Vagina (tissue), 2 donors: ENCODE results near the gene DUOXA2. TPM values are rescaled to one million over a fixed set of nuclear protein-coding genes. Genes with fewer than 3 reads are reported as not detected.

ENCODE experiments used
- DNase-seq, 2 donors: peaks; one replicate each; pipeline ENCODE4 v3.0.0-alpha.2; 2017; ENCODE audit errors: extremely low spot score in 2 of 2
- H3K27ac ChIP-seq: fragments of 200-600 bp; sonication (generic); one replicate; pipeline ENCODE4 v1.5.1; 2019
- H3K27me3 ChIP-seq: fragments of 200-600 bp; sonication (generic); one replicate; pipeline ENCODE4 v1.5.1; 2019
- H3K36me3 ChIP-seq, 2 donors: fragments of 200-600 bp; sonication (generic); one replicate each; pipeline ENCODE4 v1.5.1; 2017 to 2019
- H3K4me1 ChIP-seq: fragments of 200-600 bp; sonication (generic); one replicate; pipeline ENCODE4 v1.5.1; 2019
- H3K4me3 ChIP-seq, 2 donors: fragments of 200-600 bp; sonication (generic); 1 replicate in 1 of 2; 2 replicates in 1 of 2; pipeline ENCODE4 v1.5.1; 2016 to 2019
- H3K9me3 ChIP-seq: fragments of 200-600 bp; sonication (generic); one replicate; pipeline ENCODE4 v1.5.1; 2019
- POLR2A ChIP-seq, 2 donors: fragments of 450-650 bp; IDR thresholded peaks; one replicate each; pipeline ENCODE4 v1.6.1; 2017; ENCODE audit warnings: antibody characterized with exemption in 2 of 2, mild to moderate bottlenecking in 2 of 2, moderate library complexity in 2 of 2
- POLR2AphosphoS5 ChIP-seq, 2 donors: sonication (generic); formaldehyde crosslinking; IDR thresholded peaks; one replicate each; pipeline ENCODE4 v1.9.0; 2017; ENCODE audit warnings: antibody characterized with exemption in 2 of 2, mild to moderate bottlenecking in 2 of 2, low read depth in 1 of 2; ENCODE audit not compliant: insufficient read depth in 1 of 2
- intact Hi-C: fragments of 100-400 bp; cut with DNase I; formaldehyde crosslinking; loops from one replicate; pipeline ENCODE4 v1.15.1; 2023
- total RNA-seq: library from RNA; depleted of rRNA; stranded (reverse); fragments of >200 nt; gene quantifications from one replicate; pipeline ENCODE4 v1.2.3, GENCODE V29; 2016
- TF ChIP-seq, protein P1 (sequence below), 3 experiments: fragments of 450-650 bp in 2 of 3; fragments of 200-600 bp in 1 of 3; sonication (generic) in 1 of 3; IDR thresholded peaks; one replicate each; pipeline ENCODE4 v1.5.1; 2017 to 2019; ENCODE audit warnings: antibody characterized with exemption in 3 of 3, mild to moderate bottlenecking in 2 of 3, moderate library complexity in 2 of 3

The DUOXA2 gene
- total RNA-seq, 1 donor from 2014 or later: 1.5 TPM

DNA sequence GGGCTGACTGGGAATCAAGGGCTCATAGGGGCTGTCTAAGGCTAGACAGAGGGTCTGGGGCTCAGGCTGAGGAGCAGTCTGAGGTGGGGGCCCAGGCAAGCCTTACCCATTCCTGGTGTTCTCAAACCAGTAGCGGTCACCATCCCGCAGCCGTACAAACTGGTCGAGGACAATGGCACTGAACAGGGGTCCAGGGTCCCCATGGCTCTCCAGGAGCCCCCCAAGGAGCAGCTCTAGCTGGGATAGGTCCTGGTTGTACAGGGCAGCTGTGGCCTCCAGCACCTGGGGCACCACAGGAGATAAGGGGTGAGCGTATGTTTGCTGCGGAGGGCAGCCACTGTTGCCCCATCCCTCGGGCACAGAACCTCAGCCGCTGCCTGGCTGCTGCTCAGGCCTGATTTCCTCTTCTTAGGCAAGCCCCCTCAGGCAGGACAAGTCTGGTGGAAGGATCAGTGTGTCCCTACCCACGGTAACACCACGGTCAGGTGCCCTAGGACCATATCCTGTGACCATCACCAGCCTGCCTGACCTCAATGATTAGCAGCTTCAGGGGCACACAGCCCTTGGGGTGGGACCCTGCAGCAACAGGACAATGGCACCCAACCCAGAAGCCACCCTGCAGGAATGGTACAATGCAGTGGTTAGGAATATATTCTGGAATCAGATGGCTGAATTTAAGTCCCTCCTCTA, 6.0 kb upstream of the DUOXA2 start:
- no peaks in the 10 kb centered on the region for H3K36me3 ChIP-seq
- no peak overlapping the region for H3K27ac ChIP-seq
- H3K27me3 ChIP-seq: peaks cover 4% of the 10 kb centered on the region
- TF ChIP-seq POLR2A (IDR thresholded peaks at IDR 0.05): no peak
- no peak for TF ChIP-seq POLR2AphosphoS5 (IDR thresholded peaks at IDR 0.05; ENCODE audit: insufficient read depth in 1 of 2, low read depth in 1 of 2)
- TF ChIP-seq, protein P1, sequence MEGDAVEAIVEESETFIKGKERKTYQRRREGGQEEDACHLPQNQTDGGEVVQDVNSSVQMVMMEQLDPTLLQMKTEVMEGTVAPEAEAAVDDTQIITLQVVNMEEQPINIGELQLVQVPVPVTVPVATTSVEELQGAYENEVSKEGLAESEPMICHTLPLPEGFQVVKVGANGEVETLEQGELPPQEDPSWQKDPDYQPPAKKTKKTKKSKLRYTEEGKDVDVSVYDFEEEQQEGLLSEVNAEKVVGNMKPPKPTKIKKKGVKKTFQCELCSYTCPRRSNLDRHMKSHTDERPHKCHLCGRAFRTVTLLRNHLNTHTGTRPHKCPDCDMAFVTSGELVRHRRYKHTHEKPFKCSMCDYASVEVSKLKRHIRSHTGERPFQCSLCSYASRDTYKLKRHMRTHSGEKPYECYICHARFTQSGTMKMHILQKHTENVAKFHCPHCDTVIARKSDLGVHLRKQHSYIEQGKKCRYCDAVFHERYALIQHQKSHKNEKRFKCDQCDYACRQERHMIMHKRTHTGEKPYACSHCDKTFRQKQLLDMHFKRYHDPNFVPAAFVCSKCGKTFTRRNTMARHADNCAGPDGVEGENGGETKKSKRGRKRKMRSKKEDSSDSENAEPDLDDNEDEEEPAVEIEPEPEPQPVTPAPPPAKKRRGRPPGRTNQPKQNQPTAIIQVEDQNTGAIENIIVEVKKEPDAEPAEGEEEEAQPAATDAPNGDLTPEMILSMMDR (IDR thresholded peaks at IDR 0.05): no peak
- H3K9me3 ChIP-seq: no peaks in the 10 kb centered on the region
- H3K4me3 ChIP-seq: no peak overlapping the region
- intact Hi-C loops: no loop called here
- peaks cover 16% of the 10 kb centered on the region for H3K4me1 ChIP-seq
- DNase-seq: no peak

DNA sequence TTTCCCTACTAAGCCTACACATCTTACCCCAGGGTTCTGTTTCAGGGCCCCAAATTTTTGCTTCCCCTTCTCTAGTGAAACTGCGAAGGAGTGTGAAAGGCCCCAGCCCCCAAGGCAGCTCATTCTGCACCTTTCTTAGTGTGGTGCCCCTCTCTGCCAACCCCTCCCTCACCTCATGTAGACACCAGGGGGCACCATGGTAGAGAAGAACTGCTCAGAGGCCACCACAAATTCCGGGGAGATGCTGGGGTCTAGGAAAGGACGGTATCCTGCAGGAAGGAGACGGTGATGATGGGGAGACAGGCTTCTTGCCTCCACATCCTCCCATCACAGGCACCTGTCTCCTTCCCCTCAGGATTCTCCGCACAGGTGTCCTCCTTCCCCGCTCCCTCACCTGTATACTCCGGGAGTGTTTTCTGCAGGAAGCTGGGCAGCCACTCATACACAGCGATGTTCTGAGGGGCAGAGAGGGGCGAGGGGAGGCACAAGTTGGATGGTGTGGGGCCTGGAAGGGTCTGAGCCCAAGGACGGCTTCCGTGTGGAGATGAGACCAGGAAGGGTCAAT, 3.8 kb upstream of the DUOXA2 start:
- Histone ChIP-seq H3K9me3 (no peaks in the 10 kb centered on the region), H3K27ac (no peak overlapping the region), H3K4me3 (no peak overlapping the region), H3K36me3 (no peaks in the 10 kb centered on the region), H3K4me1 (peaks cover 27% of the 10 kb centered on the region), H3K27me3 (peaks cover 12% of the 10 kb centered on the region)
- TF ChIP-seq, protein P1 (IDR thresholded peaks at IDR 0.05): no peak
- no peak for TF ChIP-seq POLR2A (IDR thresholded peaks at IDR 0.05)
- no peak for TF ChIP-seq POLR2AphosphoS5 (IDR thresholded peaks at IDR 0.05; ENCODE audit: insufficient read depth in 1 of 2, low read depth in 1 of 2)
- no peak for DNase-seq
- intact Hi-C loops: no loop called here

DNA sequence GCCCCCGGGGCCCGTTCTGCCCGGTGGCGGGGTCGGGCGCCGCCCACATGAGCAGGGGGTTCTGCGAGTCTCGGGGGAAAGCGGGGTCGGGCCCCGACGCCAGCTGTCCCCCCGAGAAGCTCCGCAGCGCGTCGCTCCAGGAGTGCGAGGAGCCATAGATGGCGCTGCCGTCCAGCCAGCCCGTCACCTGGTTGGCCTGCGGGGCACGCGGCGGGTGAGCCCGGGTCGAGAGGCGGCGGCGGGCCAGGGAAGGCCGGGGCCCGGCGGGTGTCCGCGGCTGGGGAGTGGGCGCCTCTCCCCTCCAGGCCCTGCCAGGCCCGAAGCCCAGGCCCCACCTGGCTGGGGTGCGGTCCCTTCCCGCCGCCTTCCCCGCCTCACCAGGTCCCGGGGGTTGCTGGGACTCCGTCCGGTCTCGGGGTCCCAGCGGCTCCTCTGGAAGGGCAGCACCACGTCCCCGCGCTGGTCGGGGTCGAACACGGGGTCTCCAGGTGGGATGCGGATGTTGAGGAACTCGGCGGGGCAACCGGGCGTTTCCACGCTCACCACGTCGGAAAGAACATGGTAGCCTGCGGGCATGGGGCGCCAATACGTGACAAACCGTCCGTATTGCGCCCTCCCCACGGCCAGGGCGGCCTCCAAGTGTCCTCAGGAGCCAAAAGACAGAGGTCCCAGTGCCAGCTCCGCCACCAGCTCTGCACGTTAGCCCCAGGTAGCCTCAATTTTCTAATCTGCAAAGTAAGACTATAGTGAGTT, 2.6 kb upstream of the DUOXA2 start:
- Histone ChIP-seq H3K4me3 (peak overlapping the region in 1 of 2 donors; percentile 23), H3K27ac (no peak overlapping the region), H3K4me1 (peaks cover 31% of the 10 kb centered on the region), H3K27me3 (peaks cover 12% of the 10 kb centered on the region), H3K9me3 (no peaks in the 10 kb centered on the region), H3K36me3 (no peaks in the 10 kb centered on the region)
- intact Hi-C loops: no loop called here
- DNase-seq: no peak
- TF ChIP-seq POLR2AphosphoS5 (IDR thresholded peaks at IDR 0.05; ENCODE audit: insufficient read depth in 1 of 2, low read depth in 1 of 2) (no peak), POLR2A (IDR thresholded peaks at IDR 0.05) (no peak)
- TF ChIP-seq, protein P1 (IDR thresholded peaks at IDR 0.05): no peak

DNA sequence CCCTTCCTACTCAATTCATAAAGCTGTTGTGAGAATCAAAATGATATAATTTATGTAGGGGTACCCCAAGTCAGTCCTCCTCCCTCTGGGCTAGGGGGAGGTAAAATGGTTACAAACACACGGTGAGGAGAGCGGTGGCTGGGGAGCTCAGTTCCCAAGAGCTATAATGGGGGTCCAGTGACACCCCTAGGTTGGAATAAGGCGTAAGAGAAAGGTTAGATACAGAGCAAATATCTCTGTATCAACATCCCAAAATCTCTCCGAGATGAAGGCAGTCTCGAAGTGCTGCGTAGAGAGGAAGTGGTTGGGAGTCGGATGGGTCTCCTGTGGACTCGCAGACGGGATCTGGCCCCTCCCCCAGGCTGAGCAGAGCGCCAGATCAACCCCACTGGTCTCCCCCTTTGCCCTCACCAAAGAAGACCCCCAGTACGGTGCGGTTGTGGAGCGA, 2.0 kb upstream of the DUOXA2 start:
- H3K4me1 ChIP-seq: peaks cover 37% of the 10 kb centered on the region
- no peaks in the 10 kb centered on the region for H3K36me3 ChIP-seq
- intact Hi-C loops: no loop called here
- H3K9me3 ChIP-seq: no peaks in the 10 kb centered on the region
- no peak for DNase-seq
- TF ChIP-seq POLR2A (IDR thresholded peaks at IDR 0.05) (no peak), POLR2AphosphoS5 (IDR thresholded peaks at IDR 0.05; ENCODE audit: insufficient read depth in 1 of 2, low read depth in 1 of 2) (no peak)
- TF ChIP-seq, protein P1 (IDR thresholded peaks at IDR 0.05): no peak
- no peak overlapping the region for H3K27ac ChIP-seq
- H3K27me3 ChIP-seq: peaks cover 12% of the 10 kb centered on the region
- H3K4me3 ChIP-seq: peak overlapping the region; percentile 10 to 23
